HCT116 (cell line): Measurements from ENCODE around the gene AKT3. TPM values are rescaled to one million over a fixed set of nuclear protein-coding genes. Genes with fewer than 3 reads are reported as not detected.

ENCODE experiments used
- ATAC-seq: fragments of 200-7000 bp; cut with Tn5 transposase; 2 replicates; pipeline ENCODE4 v1.9.1; 2020; ENCODE audit warnings: mild to moderate bottlenecking, moderate library complexity
- BruUV-seq: library from RNA; stranded (reverse); fragments of 400-500 nt; replicated peaks from 2 replicates; lab custom pipeline; 2021; lab: Mats Ljungman, UMichigan
- CTCF ChIA-PET: fragments of 300-600 bp; sonication (Branson Sonifier 250); formaldehyde crosslinking; loops from one replicate; lab custom pipeline; 2021; ENCODE audit warnings: antibody characterized with exemption; lab: Charles Lee
- POLR2A ChIA-PET: fragments of 300-600, 350-600 bp; sonication (Branson Sonifier 250); formaldehyde crosslinking; loops from one replicate; lab custom pipeline; 2021; ENCODE audit warnings: antibody characterized with exemption; lab: Charles Lee
- RAD21 ChIA-PET, 2 experiments: fragments of 300-600 bp; sonication (Branson Sonifier 250); formaldehyde crosslinking; loops; one replicate each; lab custom pipeline; 2023; ENCODE audit warnings: low total read pairs in 2 of 2; ENCODE audit not compliant: uncharacterized antibody in 2 of 2, unreplicated experiment in 2 of 2, low non-redundant PET in 1 of 2; lab: Charles Lee
- DNase-seq: peaks from one replicate; pipeline ENCODE4 v3.0.0-alpha.2; 2010; ENCODE audit warnings: low read depth, low spot score
- H2AFZ ChIP-seq: fragments of 200-600 bp; shearing (Covaris generic), sonication (generic); 2 replicates; pipeline ENCODE4 v1.6.1; 2017; ENCODE audit warnings: low read depth, mixed run types, mixed read lengths, antibody characterized with exemption, low read length; ENCODE audit not compliant: poor library complexity, severe bottlenecking
- H3K27ac ChIP-seq: 2 replicates; pipeline ENCODE4 v1.5.1; 2012; ENCODE audit warnings: low read depth, low read length
- H3K27me3 ChIP-seq: fragments of 200-600 bp; sonication (generic); 2 replicates; pipeline ENCODE4 v1.6.1; 2016; ENCODE audit warnings: mixed run types, low read length, mixed read lengths; ENCODE audit not compliant: insufficient read depth
- H3K36me3 ChIP-seq, 2 experiments: fragments of 200-500 bp in 1 of 2; fragments of 200-600 bp in 1 of 2; sonication (Bioruptor generic) in 1 of 2; sonication (generic) in 1 of 2; 2 replicates each; pipeline versions ENCODE4 v1.5.1 to v1.6.1; 2014 to 2016; ENCODE audit warnings: low read length in 2 of 2, inconsistent platforms in 1 of 2, mixed read lengths in 1 of 2, mixed run types in 1 of 2; ENCODE audit not compliant: insufficient read depth in 2 of 2, control insufficient read depth in 1 of 2
- H3K4me1 ChIP-seq, 2 experiments: fragments of 200-600 bp in 1 of 2; sonication (generic) in 1 of 2; 2 replicates each; pipeline versions ENCODE4 v1.5.1 to v1.6.1; 2012 to 2017; ENCODE audit warnings: low read length in 2 of 2, inconsistent platforms in 1 of 2, mild to moderate bottlenecking in 1 of 2, mixed read lengths in 1 of 2, mixed run types in 1 of 2, moderate library complexity in 1 of 2; ENCODE audit not compliant: insufficient read depth in 2 of 2, control insufficient read depth in 1 of 2
- H3K4me2 ChIP-seq: fragments of 200-600 bp; sonication (generic); 2 replicates; pipeline ENCODE4 v1.6.1; 2017; ENCODE audit warnings: mixed run types, low read length, mixed read lengths
- H3K4me3 ChIP-seq, 2 experiments: fragments of 200-600 bp in 1 of 2; sonication (generic) in 1 of 2; replicated peaks in 1 of 2; 2 replicates each; pipeline ENCODE4 v1.5.1; 2011 to 2016; ENCODE audit warnings: low read length in 2 of 2, control low read depth in 1 of 2, low read depth in 1 of 2, mild to moderate bottlenecking in 1 of 2, mixed read lengths in 1 of 2, mixed run types in 1 of 2
- H3K79me2 ChIP-seq: fragments of 200-600 bp; sonication (generic); 2 replicates; pipeline ENCODE4 v1.6.1; 2017; ENCODE audit warnings: mild to moderate bottlenecking, mixed run types, low read length, moderate library complexity, mixed read lengths; ENCODE audit not compliant: insufficient read depth
- H3K9ac ChIP-seq: fragments of 200-600 bp; sonication (generic); 2 replicates; pipeline ENCODE4 v1.6.1; 2016; ENCODE audit warnings: low read length, mixed read lengths
- H3K9me2 ChIP-seq: fragments of 200-600 bp; sonication (generic), shearing (Covaris generic); 2 replicates; pipeline ENCODE4 v1.6.1; 2017; ENCODE audit warnings: mixed run types, mild to moderate bottlenecking, moderate library complexity; ENCODE audit not compliant: insufficient read depth
- H3K9me3 ChIP-seq, 2 experiments: fragments of 200-500 bp in 1 of 2; fragments of 200-600 bp in 1 of 2; sonication (Bioruptor generic) in 1 of 2; sonication (generic) in 1 of 2; 2 replicates each; pipeline ENCODE4 v1.6.1; 2014 to 2017; ENCODE audit warnings: low read length in 2 of 2, mixed read lengths in 2 of 2, inconsistent platforms in 1 of 2, low read depth in 1 of 2, mild to moderate bottlenecking in 1 of 2, mixed run types in 1 of 2, moderate library complexity in 1 of 2; ENCODE audit not compliant: control insufficient read depth in 1 of 2, insufficient read depth in 1 of 2
- H4K20me1 ChIP-seq: fragments of 200-600 bp; sonication (generic), shearing (Covaris generic); 2 replicates; pipeline ENCODE4 v1.6.1; 2017; ENCODE audit warnings: mixed run types, mild to moderate bottlenecking, moderate library complexity; ENCODE audit not compliant: insufficient read depth
- CBX3 ChIP-seq: IDR thresholded peaks from 2 replicates; pipeline ENCODE4 v1.6.1; 2012; ENCODE audit warnings: low read depth
- CTCF ChIP-seq, 3 experiments: fragments of 200-600 bp in 1 of 3; sonication (generic) in 1 of 3; IDR thresholded peaks in 2 of 3; conservative IDR thresholded peaks in 1 of 3; 2 replicates each; pipeline ENCODE4 v1.5.1; 2012 to 2017; ENCODE audit warnings: low read depth in 2 of 3, low read length in 2 of 3, antibody characterized with exemption in 1 of 3, borderline replicate concordance in 1 of 3, control low read depth in 1 of 3, mild to moderate bottlenecking in 1 of 3, mixed read lengths in 1 of 3, mixed run types in 1 of 3, moderate library complexity in 1 of 3; ENCODE audit not compliant: insufficient read depth in 1 of 3
- EGR1 ChIP-seq: IDR thresholded peaks from 2 replicates; pipeline ENCODE4 v1.6.1; 2012; ENCODE audit warnings: low read depth
- FOSL1 ChIP-seq: IDR thresholded peaks from 2 replicates; pipeline ENCODE4 v1.6.1; 2012; ENCODE audit warnings: low read depth
- JUND ChIP-seq: IDR thresholded peaks from 2 replicates; pipeline ENCODE4 v1.6.1; 2012
- MAX ChIP-seq: IDR thresholded peaks from 2 replicates; pipeline ENCODE4 v1.6.1; 2012
- POLR2A ChIP-seq: IDR thresholded peaks from 2 replicates; pipeline ENCODE4 v1.7.0; 2011; ENCODE audit warnings: borderline replicate concordance; ENCODE audit not compliant: insufficient read depth, insufficient read length; ENCODE audit errors: extremely low read depth
- POLR2AphosphoS5 ChIP-seq: IDR thresholded peaks from 2 replicates; pipeline ENCODE4 v1.6.1; 2011; ENCODE audit warnings: mild to moderate bottlenecking, low read depth, low read length, moderate library complexity
- YY1 ChIP-seq: IDR thresholded peaks from 2 replicates; pipeline ENCODE4 v1.6.1; 2011; ENCODE audit warnings: low read length, low read depth, moderate library complexity, mild to moderate bottlenecking; ENCODE audit not compliant: insufficient replicate concordance; ENCODE audit errors: extremely low read depth
- ZFX ChIP-seq: fragments of 450-650 bp; IDR thresholded peaks from 2 replicates; pipeline ENCODE4 v1.6.1; 2017
- ZNF274 ChIP-seq: fragments of 200-500 bp; sonication (Bioruptor generic); IDR thresholded peaks from 2 replicates; pipeline ENCODE4 v1.6.1; 2014; ENCODE audit warnings: mild to moderate bottlenecking, low read depth, low read length, inconsistent platforms
- intact Hi-C: fragments of 100-400 bp; cut with micrococcal nuclease; formaldehyde crosslinking; loops from 2 replicates; pipeline ENCODE4 v1.10.0; 2022
- total RNA-seq: library from RNA; stranded (reverse); gene quantifications from one replicate; pipeline ENCODE4 v1.2.1, GENCODE V29; 2021; ENCODE audit not compliant: unreplicated experiment

Gene AKT3
- total RNA-seq, 1 experiment from 2014 or later, result 0.49 TPM

GRCh38 chr1:243723050-243723449 is 127.0 kb downstream of the AKT3 start (continued):
- no peak for TF ChIP-seq EGR1
- TF ChIP-seq POLR2A, result no peak
- TF ChIP-seq CBX3, result no peak

DNA sequence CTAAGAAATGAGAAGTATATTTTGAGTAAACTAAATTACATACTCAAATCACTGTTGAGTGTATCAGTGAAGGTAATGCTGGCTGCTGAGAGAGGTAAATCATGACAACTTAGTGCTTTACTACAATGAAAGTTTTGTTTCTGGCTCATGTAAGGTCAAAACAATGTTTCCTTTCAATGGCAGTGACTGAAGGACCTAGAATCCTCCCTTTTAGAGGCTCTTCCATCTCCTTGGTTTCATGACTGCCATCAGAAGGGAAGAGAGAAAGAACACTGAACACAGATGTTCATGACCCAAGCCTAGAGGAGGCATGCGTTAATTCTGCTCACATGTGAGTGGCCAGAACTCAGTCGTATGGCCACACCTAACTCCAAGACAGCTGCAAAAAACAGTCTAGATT is 130.6 kb downstream of the AKT3 start:
- H3K4me3 ChIP-seq, result no peak overlapping the region
- H3K36me3 ChIP-seq, result no peaks in the 10 kb centered on the region
- ChIA-PET POLR2A (no interaction called here), CTCF (no interaction called here), RAD21 (no interaction called here)
- no peaks in the 10 kb centered on the region for H3K4me1 ChIP-seq
- TF ChIP-seq ZNF274, result no peak
- no peak for TF ChIP-seq JUND
- TF ChIP-seq MAX, result no peak
- TF ChIP-seq FOSL1, result no peak
- no peak for TF ChIP-seq CBX3
- TF ChIP-seq POLR2AphosphoS5, result no peak
- no peak for TF ChIP-seq CTCF (IDR thresholded peaks at IDR 0.05 in 2 of 3, conservative IDR thresholded peaks at IDR 0.05 in 1 of 3; ENCODE audit: borderline replicate concordance in 1 of 3, insufficient read depth in 1 of 3, low read depth in 2 of 3, low read length in 2 of 3)
- TF ChIP-seq YY1, result no peak
- no peak for TF ChIP-seq ZFX
- no TSS peak for BruUV-seq
- DNase-seq (no peak), ATAC-seq (no peak)
- no peaks in the 10 kb centered on the region for H3K79me2 ChIP-seq
- no peaks in the 10 kb centered on the region for H3K9me3 ChIP-seq
- peaks cover 18% of the 10 kb centered on the region for H3K27me3 ChIP-seq
- H3K9ac ChIP-seq, result no peak overlapping the region
- H3K27ac ChIP-seq, result no peak overlapping the region
- intact Hi-C loops, result no loop called here
- H3K9me2 ChIP-seq, result no peaks in the 10 kb centered on the region
- no peaks in the 10 kb centered on the region for H4K20me1 ChIP-seq
- H2AFZ ChIP-seq, result no peak overlapping the region
- H3K4me2 ChIP-seq, result no peak overlapping the region
